ENCODE measurements around the gene NCOA5. TPM values are rescaled to one million over a fixed set of nuclear protein-coding genes. Genes with fewer than 3 reads are reported as not detected.

Gene NCOA5
- total RNA-seq, 1 experiment from 2014 or later, result 16.5 TPM

- ATAC-seq (no peak; the same call in 1 of the 2 replicates), DNase-seq (ENCODE audit: low spot score) (no peak)
- no peak overlapping the region for H3K4me3 Mint-ChIP-seq
- ChIA-PET CTCF (no interaction called here), POLR2A (no interaction called here)
- H3K9me3 Mint-ChIP-seq, result no peaks in the 10 kb centered on the region
- no peaks in the 10 kb centered on the region; the same call in none of the 2 replicates for H3K4me1 Mint-ChIP-seq
- H3K36me3 Mint-ChIP-seq, result peaks cover 25% of the 10 kb centered on the region
- H3K27ac Mint-ChIP-seq, result no peak overlapping the region
- no peak for TF ChIP-seq SMAD3 (CRISPR knock-in tag; IDR thresholded peaks at IDR 0.05; ENCODE audit: borderline replicate concordance)
- TF ChIP-seq SOX15 (CRISPR knock-in tag; IDR thresholded peaks at IDR 0.05), result no peak
- TF ChIP-seq SP1 (CRISPR knock-in tag; conservative IDR thresholded peaks at IDR 0.05), result no peak
- TF ChIP-seq MYBL2 (CRISPR knock-in tag; IDR thresholded peaks at IDR 0.05), result no peak
- TF ChIP-seq STAT6 (CRISPR knock-in tag; conservative IDR thresholded peaks at IDR 0.05; ENCODE audit: low read depth), result no peak
- TF ChIP-seq ZNF219 (CRISPR knock-in tag; IDR thresholded peaks at IDR 0.05; ENCODE audit: borderline replicate concordance), result no peak
- no peak for TF ChIP-seq JUN (CRISPR knock-in tag; IDR thresholded peaks at IDR 0.05)
- TF ChIP-seq ZNF121 (CRISPR knock-in tag; IDR thresholded peaks at IDR 0.05), result no peak
- TF ChIP-seq CREM (CRISPR knock-in tag; IDR thresholded peaks at IDR 0.05), result no peak
- TF ChIP-seq CBFB (CRISPR knock-in tag; IDR thresholded peaks at IDR 0.05; ENCODE audit: low read depth), result no peak
- no peak for TF ChIP-seq USF1 (CRISPR knock-in tag; IDR thresholded peaks at IDR 0.05)
- TF ChIP-seq IRF2 (CRISPR knock-in tag; IDR thresholded peaks at IDR 0.05; ENCODE audit: borderline replicate concordance, low read depth), result no peak
- no peak for TF ChIP-seq ZNF263 (CRISPR knock-in tag; IDR thresholded peaks at IDR 0.05; ENCODE audit: low read depth)
- no peak for TF ChIP-seq ELF4 (CRISPR knock-in tag; IDR thresholded peaks at IDR 0.05; ENCODE audit: low read depth)
- no peak for TF ChIP-seq ZBTB21 (CRISPR knock-in tag; IDR thresholded peaks at IDR 0.05; ENCODE audit: borderline replicate concordance)
- no peak for TF ChIP-seq FOXP4 (CRISPR knock-in tag; IDR thresholded peaks at IDR 0.05)
- no peak for TF ChIP-seq NR2C2 (CRISPR knock-in tag; IDR thresholded peaks at IDR 0.05)
- H3K27me3 Mint-ChIP-seq (ENCODE audit: low read depth), result no peaks in the 10 kb centered on the region
These were observed 19.4 kb downstream of the NCOA5 start for GRCh38 chr20:46070215-46070900.

- no peak for ATAC-seq
These were observed 24.1 kb downstream of the NCOA5 start for GRCh38 chr20:46065691-46066090.

More at GRCh38 chr20:46065691-46066090, 24.1 kb downstream of the NCOA5 start:
- peaks cover 63% of the 10 kb centered on the region for H3K36me3 Mint-ChIP-seq
- no peaks in the 10 kb centered on the region for H3K9me3 Mint-ChIP-seq
- POLR2A ChIA-PET, result no interaction called here
- DNase-seq (ENCODE audit: low spot score), result no peak
- CTCF ChIA-PET, result interaction anchor here (2.1 kb wide), 1 partner anchor 43 kb away, joined by 9 read pairs; no protein-coding TSS in a partner anchor
- no peaks in the 10 kb centered on the region for H3K27me3 Mint-ChIP-seq (ENCODE audit: low read depth)
- no peak overlapping the region for H3K4me3 Mint-ChIP-seq
- TF ChIP-seq ATF2 (CRISPR knock-in tag; IDR thresholded peaks at IDR 0.05; ENCODE audit: borderline replicate concordance, low read depth) (no peak), CBFB (CRISPR knock-in tag; IDR thresholded peaks at IDR 0.05; ENCODE audit: low read depth) (no peak), HMGA2 (CRISPR knock-in tag; IDR thresholded peaks at IDR 0.05) (no peak), ZSCAN18 (CRISPR knock-in tag; IDR thresholded peaks at IDR 0.05) (no peak), TEAD1 (CRISPR knock-in tag; IDR thresholded peaks at IDR 0.05) (no peak), ZNF671 (CRISPR knock-in tag; IDR thresholded peaks at IDR 0.05) (no peak), ZNF512 (CRISPR knock-in tag; IDR thresholded peaks at IDR 0.05; ENCODE audit: borderline replicate concordance) (no peak), PRRX2 (CRISPR knock-in tag; IDR thresholded peaks at IDR 0.05) (no peak), ATF6 (CRISPR knock-in tag; IDR thresholded peaks at IDR 0.05) (no peak)
- H3K4me1 Mint-ChIP-seq, result peaks cover 8% of the 10 kb centered on the region
- no peak overlapping the region for H3K27ac Mint-ChIP-seq
